IMR-90 (cell line): ENCODE data around the gene LEF1. TPM values are rescaled to one million over a fixed set of nuclear protein-coding genes. Genes with fewer than 3 reads are reported as not detected.

Experiments
- ATAC-seq: fragments of 200-7000 bp; cut with Tn5 transposase; 2 replicates; pipeline ENCODE4 v1.9.1; 2020; ENCODE audit warnings: low read depth, mild to moderate bottlenecking, moderate library complexity
- BruUV-seq: library from RNA; stranded (reverse); fragments of 400-500 nt; replicated peaks from 2 replicates; lab custom pipeline; 2021; lab: Mats Ljungman, UMichigan
- CTCF ChIA-PET: fragments of 300-600 bp; formaldehyde crosslinking; extraction: SDS; loops from one replicate; lab custom pipeline; 2021; ENCODE audit warnings: antibody characterized with exemption; lab: Yijun Ruan, JAX
- POLR2A ChIA-PET: fragments of 300-600 bp; sonication (Branson Sonifier 250); formaldehyde crosslinking; loops from one replicate; lab custom pipeline; 2022; ENCODE audit warnings: antibody characterized with exemption; ENCODE audit not compliant: unreplicated experiment; lab: Charles Lee
- DNase-seq: peaks from one replicate; pipeline ENCODE4 v3.0.0; 2013
- H2AFZ ChIP-seq: replicated peaks from 2 replicates; pipeline ENCODE3; 2013; ENCODE audit warnings: low read length, mild to moderate bottlenecking; ENCODE audit not compliant: poor library complexity
- H2AK5ac ChIP-seq: 2 replicates; pipeline ENCODE4 v1.6.1; 2013; ENCODE audit warnings: low read depth, low read length, inconsistent platforms
- H2AK9ac ChIP-seq: replicated peaks from 2 replicates; pipeline ENCODE3; 2013; ENCODE audit warnings: mild to moderate bottlenecking, low read depth, low read length, moderate library complexity; ENCODE audit not compliant: poor library complexity
- H2BK120ac ChIP-seq: 2 replicates; pipeline ENCODE4 v1.6.1; 2013; ENCODE audit warnings: low read depth, low read length, inconsistent platforms
- H2BK15ac ChIP-seq: 3 replicates; pipeline ENCODE4 v1.6.1; 2013; ENCODE audit warnings: low read depth, low read length, inconsistent platforms
- H2BK20ac ChIP-seq: 2 replicates; pipeline ENCODE4 v1.6.1; 2013; ENCODE audit warnings: low read depth, mild to moderate bottlenecking, inconsistent platforms, low read length, moderate library complexity
- H2BK5ac ChIP-seq: 2 replicates; pipeline ENCODE4 v1.6.1; 2013; ENCODE audit warnings: mild to moderate bottlenecking, low read depth, low read length, inconsistent platforms; ENCODE audit not compliant: poor library complexity, severe bottlenecking
- H3K14ac ChIP-seq: replicated peaks from 2 replicates; pipeline ENCODE4 v1.6.1; 2013; ENCODE audit warnings: low read depth, low read length, inconsistent platforms
- H3K18ac ChIP-seq: 2 replicates; pipeline ENCODE4 v1.6.1; 2013; ENCODE audit warnings: low read depth, low read length, control low read depth
- H3K23ac ChIP-seq: 2 replicates; pipeline ENCODE4 v1.6.1; 2013; ENCODE audit warnings: low read depth, low read length, inconsistent platforms
- H3K27ac ChIP-seq: 2 replicates; pipeline ENCODE4 v1.5.1; 2013; ENCODE audit warnings: mild to moderate bottlenecking, control low read depth, low read length; ENCODE audit not compliant: insufficient read depth
- H3K27me3 ChIP-seq: 2 replicates; pipeline ENCODE4 v1.6.1; 2013; ENCODE audit warnings: low read length; ENCODE audit not compliant: control insufficient read depth, insufficient read depth
- H3K36me3 ChIP-seq: 2 replicates; pipeline ENCODE4 v1.6.1; 2013; ENCODE audit warnings: low read length, mixed read lengths; ENCODE audit not compliant: control insufficient read depth, insufficient read depth
- H3K4ac ChIP-seq: 2 replicates; pipeline ENCODE4 v1.6.1; 2013; ENCODE audit warnings: low read depth, low read length, inconsistent platforms
- H3K4me1 ChIP-seq: 2 replicates; pipeline ENCODE4 v1.6.1; 2013; ENCODE audit warnings: low read length, mixed read lengths; ENCODE audit not compliant: control insufficient read depth, insufficient read depth
- H3K4me2 ChIP-seq: 2 replicates; pipeline ENCODE4 v1.6.1; 2013; ENCODE audit warnings: low read depth, mild to moderate bottlenecking, control low read depth, low read length, moderate library complexity
- H3K4me3 ChIP-seq: 2 replicates; pipeline ENCODE4 v1.5.1; 2013; ENCODE audit warnings: low read depth, mild to moderate bottlenecking, control low read depth, low read length, moderate library complexity; ENCODE audit not compliant: insufficient read depth
- H3K56ac ChIP-seq: 2 replicates; pipeline ENCODE4 v1.6.1; 2013; ENCODE audit warnings: low read length, inconsistent platforms; ENCODE audit not compliant: insufficient read depth; ENCODE audit errors: extremely low read depth
- H3K79me1 ChIP-seq, 2 experiments: 2 replicates each; pipeline ENCODE4 v1.6.1; 2013; ENCODE audit warnings: low read length in 2 of 2, inconsistent platforms in 1 of 2, low read depth in 1 of 2
- H3K9ac ChIP-seq: 2 replicates; pipeline ENCODE4 v1.6.1; 2013; ENCODE audit warnings: low read depth, low read length, control low read depth
- H3K9me1 ChIP-seq: 2 replicates; pipeline ENCODE4 v1.6.1; 2013; ENCODE audit warnings: low read length, inconsistent platforms; ENCODE audit not compliant: insufficient read depth
- H3K9me3 ChIP-seq: 2 replicates; pipeline ENCODE4 v1.6.1; 2013; ENCODE audit warnings: low read length; ENCODE audit not compliant: control insufficient read depth, insufficient read depth
- H4K20me1 ChIP-seq: 2 replicates; pipeline ENCODE4 v1.6.1; 2013; ENCODE audit warnings: low read length, inconsistent platforms; ENCODE audit not compliant: insufficient read depth
- H4K5ac ChIP-seq: 2 replicates; pipeline ENCODE4 v1.6.1; 2013; ENCODE audit warnings: mild to moderate bottlenecking, low read depth, low read length, control low read depth
- H4K8ac ChIP-seq, 2 experiments: 2 replicates each; pipeline ENCODE4 v1.6.1; 2013; ENCODE audit warnings: low read depth in 2 of 2, low read length in 2 of 2, control low read depth in 1 of 2, inconsistent platforms in 1 of 2
- H4K91ac ChIP-seq: 2 replicates; pipeline ENCODE4 v1.6.1; 2013; ENCODE audit warnings: low read depth, low read length, inconsistent platforms; ENCODE audit not compliant: insufficient read depth
- BHLHE40 ChIP-seq: fragments of 150-350 bp; IDR thresholded peaks from 2 replicates; pipeline ENCODE4 v1.6.1; 2016; ENCODE audit warnings: mild to moderate bottlenecking, low read depth, low read length
- MAZ ChIP-seq: IDR thresholded peaks from 2 replicates; pipeline ENCODE4 v1.6.1; 2012; ENCODE audit warnings: low read depth, mild to moderate bottlenecking, low read length, improper control_type of control experiment, moderate library complexity, borderline replicate concordance
- MXI1 ChIP-seq: IDR thresholded peaks from 2 replicates; pipeline ENCODE4 v1.6.1; 2012; ENCODE audit warnings: low read depth, mild to moderate bottlenecking, low read length, moderate library complexity, borderline replicate concordance
- RFX5 ChIP-seq: IDR thresholded peaks from 2 replicates; pipeline ENCODE4 v1.8.0; 2012; ENCODE audit warnings: low read depth, mild to moderate bottlenecking, low read length, moderate library complexity
- WGBS, 2 experiments: methylation state at CpG; one replicate each; pipeline versions ENCODE4 v1.1.5 to v1.1.7; 2013; ENCODE audit warnings: missing lambda C conversion rate in 2 of 2; ENCODE audit not compliant: insufficient read length in 1 of 2; ENCODE audit errors: extremely low coverage in 2 of 2; 5-methylcytosine and 5-hydroxymethylcytosine counted together
- dilution Hi-C: fragments of 300-500 bp; cut with HindIII; formaldehyde crosslinking; loops from one replicate; pipeline ENCODE4 v1.14.3; 2018; ENCODE audit warnings: low sequenced_read_pairs; ENCODE audit not compliant: unreplicated experiment
- in situ Hi-C: fragments of 300-500 bp; cut with MboI; formaldehyde crosslinking; loops from 3 replicates; pipeline ENCODE4 v1.14.3; 2019; ENCODE audit warnings: low sequenced_read_pairs, inconsistent platforms, mixed read lengths
- intact Hi-C: fragments of 100-400 bp; cut with micrococcal nuclease; formaldehyde crosslinking; loops from 2 replicates; pipeline ENCODE4 v1.10.0; 2022
- polyA plus RNA-seq, 3 experiments: library from polyadenylated mRNA; depleted of rRNA; stranded (reverse); fragments of >200 nt; gene quantifications; 2 replicates each; pipeline ENCODE4 v1.2.3, GENCODE V29; 2012; ENCODE audit warnings: low replicate concordance in 1 of 3
- total RNA-seq: library from RNA; depleted of rRNA; stranded (reverse); fragments of >200 nt; gene quantifications from 2 replicates; pipeline ENCODE4 v1.2.3, GENCODE V29; 2012

The LEF1 gene
- total and polyA plus RNA-seq, 2 of the 4 experiments (the other 2 are of a cell fraction), result 1.7 to 1.8 TPM

DNA sequence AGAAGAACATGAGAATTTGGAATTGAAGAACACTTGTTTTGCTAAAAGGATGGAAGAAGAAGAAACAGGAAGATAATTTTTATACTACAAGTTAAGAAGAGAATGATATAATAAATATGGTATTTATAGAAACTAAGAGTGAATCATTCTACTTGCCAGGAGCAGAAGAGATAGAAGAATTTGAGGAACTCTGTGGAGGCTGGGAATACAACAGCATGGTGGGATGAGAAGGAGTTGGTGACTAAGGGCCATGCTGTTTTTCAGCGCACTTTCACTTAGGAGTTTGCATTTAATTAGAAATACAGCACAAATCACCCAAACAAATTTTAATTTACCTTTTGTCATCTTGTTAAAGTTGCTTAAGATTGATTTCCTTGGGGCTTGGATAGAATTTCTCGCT is 158.6 kb downstream of the LEF1 start:
- Histone ChIP-seq H4K8ac (no peak overlapping the region), H2BK5ac (peak overlapping the region; percentile 65), H4K20me1 (no peaks in the 10 kb centered on the region), H2BK120ac (no peak overlapping the region), H3K56ac (no peak overlapping the region), H2BK15ac (no peak overlapping the region), H4K5ac (no peak overlapping the region), H2BK20ac (no peak overlapping the region), H3K9me1 (peaks cover 4% of the 10 kb centered on the region), H3K27ac (no peak overlapping the region), H3K23ac (no peak overlapping the region), H3K14ac (no peak overlapping the region), H3K4me3 (no peak overlapping the region), H3K18ac (no peak overlapping the region; the same call in 1 of the 2 replicates), H3K27me3 (no peaks in the 10 kb centered on the region), H3K4me1 (peaks cover 6% of the 10 kb centered on the region; the same call in 1 of the 2 replicates), H2AK5ac (no peak overlapping the region), H3K79me1 (no peaks in the 10 kb centered on the region), H2AFZ (no peak overlapping the region), H3K36me3 (0 out of 2 replicates have a peak, but pooled peaks cover 2% of the 10 kb centered on the region), H2AK9ac (no peak overlapping the region), H4K91ac (no peak overlapping the region), H3K9me3 (no peaks in the 10 kb centered on the region), H3K4ac (no peak overlapping the region), H3K9ac (no peak overlapping the region), H3K4me2 (peak overlapping the region; percentile 63; the same call in 1 of the 2 replicates)
- in situ Hi-C loops, result no loop called here
- POLR2A ChIA-PET, result no interaction called here
- intact Hi-C loops, result no loop called here
- TF ChIP-seq BHLHE40, result peak; percentile 37; the same call in 1 of the 2 replicates
- no peak for TF ChIP-seq MAZ
- 0 out of 2 replicates have a peak, but pooled peaks have one; percentile 51 for TF ChIP-seq MXI1
- TF ChIP-seq RFX5, result no peak
- BruUV-seq, result no TSS peak
- DNase-seq, result peak; percentile 89
- CTCF ChIA-PET, result interaction anchor here (0.6 to 0.7 kb wide), 2 partner anchors 9 to 91 kb away, joined by 3 to 5 read pairs; no protein-coding TSS in a partner anchor
- dilution Hi-C loops, result no loop called here
- no CpG with 5 or more reads among the region's 2 CpGs for WGBS, 2 experiments
- ATAC-seq, result peak; percentile 92
